ENCODE measurements around the gene FAM118B.

Gene FAM118B

GRCh38 chr11:126186708-126187529, 24.7 kb upstream of the FAM118B start:
- no peak for DNase-seq (ENCODE audit: low read depth)

GRCh38 chr11:126188332-126189108, 23.1 kb upstream of the FAM118B start:
- DNase-seq (ENCODE audit: low read depth) = no peak

- no peak for DNase-seq (ENCODE audit: low read depth)
Measured at GRCh38 chr11:126189109-126189929, 22.3 kb upstream of the FAM118B start.

GRCh38 chr11:126190792-126191191, 20.8 kb upstream of the FAM118B start:
- DNase-seq (ENCODE audit: low read depth) = no peak

GRCh38 chr11:126191379-126192073, 20.1 kb upstream of the FAM118B start:
- DNase-seq (ENCODE audit: low read depth) = no peak

GRCh38 chr11:126192361-126192760, 19.2 kb upstream of the FAM118B start:
- no peak for DNase-seq (ENCODE audit: low read depth)

- no peak for DNase-seq (ENCODE audit: low read depth)
Measured at GRCh38 chr11:126193038-126193478, 18.5 kb upstream of the FAM118B start.

- no peak for DNase-seq (ENCODE audit: low read depth)
Measured at GRCh38 chr11:126194121-126194543, 17.4 kb upstream of the FAM118B start.

GRCh38 chr11:126195119-126195518, 16.5 kb upstream of the FAM118B start:
- no peak for DNase-seq (ENCODE audit: low read depth)

GRCh38 chr11:126197277-126197939, 14.2 kb upstream of the FAM118B start:
- DNase-seq (ENCODE audit: low read depth) = no peak

- DNase-seq (ENCODE audit: low read depth) = no peak
Measured at GRCh38 chr11:126198648-126199047, 12.9 kb upstream of the FAM118B start.

GRCh38 chr11:126202646-126203359, 8.8 kb upstream of the FAM118B start:
- DNase-seq (ENCODE audit: low read depth) = no peak

GRCh38 chr11:126205359-126205758, 6.2 kb upstream of the FAM118B start:
- DNase-seq (ENCODE audit: low read depth) = no peak

- no peak for DNase-seq (ENCODE audit: low read depth)
Measured at GRCh38 chr11:126207896-126208295, 3.7 kb upstream of the FAM118B start.

- DNase-seq (ENCODE audit: low read depth) = no peak
Measured at GRCh38 chr11:126210871-126211235, 729 bp upstream of the FAM118B start.

- DNase-seq (ENCODE audit: low read depth) = no peak
Measured at GRCh38 chr11:126212089-126212660, 593 bp downstream of the FAM118B start.

- no peak for DNase-seq (ENCODE audit: low read depth)
Measured at GRCh38 chr11:126214441-126214840, 2.9 kb downstream of the FAM118B start.

- no peak for DNase-seq (ENCODE audit: low read depth)
Measured at GRCh38 chr11:126214841-126215240, 3.3 kb downstream of the FAM118B start.

- DNase-seq (ENCODE audit: low read depth) = no peak
Measured at GRCh38 chr11:126216526-126217305, 5.1 kb downstream of the FAM118B start.
